HepG2 (cell line): ENCODE results near the gene CISD2. TPM values are rescaled to one million over a fixed set of nuclear protein-coding genes. Genes with fewer than 3 reads are reported as not detected.

Experiments
- GFI1 ChIP-seq: sonication (generic); formaldehyde crosslinking; IDR thresholded peaks from 2 replicates; pipeline ENCODE4 v1.5.0; 2020; ENCODE audit warnings: missing genetic modification reagents, mild to moderate bottlenecking, borderline replicate concordance
- KLF13 ChIP-seq: sonication (generic); formaldehyde crosslinking; IDR thresholded peaks from 2 replicates; pipeline ENCODE4 v1.4.0; 2020; ENCODE audit warnings: mild to moderate bottlenecking, missing genetic modification reagents
- MTA3 ChIP-seq: sonication (generic); formaldehyde crosslinking; IDR thresholded peaks from 2 replicates; pipeline ENCODE4 v1.4.0; 2020; ENCODE audit warnings: missing genetic modification reagents
- NAIF1 ChIP-seq: sonication (generic); formaldehyde crosslinking; IDR thresholded peaks from 2 replicates; pipeline ENCODE4 v1.5.0; 2020; ENCODE audit warnings: mild to moderate bottlenecking, missing genetic modification reagents, borderline replicate concordance
- RARA ChIP-seq: IDR thresholded peaks from 2 replicates; pipeline ENCODE4 v1.6.1; 2016; ENCODE audit warnings: missing genetic modification reagents, missing compliant biosample characterization
- RFXAP ChIP-seq: sonication (generic); formaldehyde crosslinking; IDR thresholded peaks from 2 replicates; pipeline ENCODE4 v1.4.0; 2020; ENCODE audit warnings: missing genetic modification reagents, borderline replicate concordance
- SMYD3 ChIP-seq: sonication (generic); formaldehyde crosslinking; IDR thresholded peaks from 2 replicates; pipeline ENCODE4 v1.8.1; 2023; ENCODE audit warnings: mild to moderate bottlenecking, missing genetic modification reagents
- ZNF121 ChIP-seq: sonication (generic); formaldehyde crosslinking; IDR thresholded peaks from 2 replicates; pipeline ENCODE4 v1.5.0; 2020; ENCODE audit warnings: mild to moderate bottlenecking, missing genetic modification reagents
- ZNF264 ChIP-seq: sonication (generic); formaldehyde crosslinking; IDR thresholded peaks from 2 replicates; pipeline ENCODE4 v1.4.0; 2020; ENCODE audit warnings: missing genetic modification reagents
- ZNF33A ChIP-seq: sonication (generic); formaldehyde crosslinking; IDR thresholded peaks from 2 replicates; pipeline ENCODE4 v1.5.1; 2020; ENCODE audit warnings: missing genetic modification reagents, mild to moderate bottlenecking, moderate library complexity, borderline replicate concordance
- ZNF737 ChIP-seq: sonication (generic); formaldehyde crosslinking; IDR thresholded peaks from 2 replicates; pipeline ENCODE4 v1.5.0; 2020; ENCODE audit warnings: missing genetic modification reagents, mild to moderate bottlenecking, borderline replicate concordance
- ZNF746 ChIP-seq: sonication (generic); formaldehyde crosslinking; IDR thresholded peaks from 2 replicates; pipeline ENCODE4 v1.8.0; 2022; ENCODE audit warnings: mild to moderate bottlenecking, missing genetic modification reagents
- ZSCAN31 ChIP-seq: sonication (generic); formaldehyde crosslinking; IDR thresholded peaks from 2 replicates; pipeline ENCODE4 v1.5.0; 2020; ENCODE audit warnings: low read depth, mild to moderate bottlenecking, missing genetic modification reagents
- ZSCAN5A ChIP-seq: sonication (generic); formaldehyde crosslinking; IDR thresholded peaks from 2 replicates; pipeline ENCODE4 v1.8.0; 2022; ENCODE audit warnings: mild to moderate bottlenecking, missing genetic modification reagents, borderline replicate concordance
- polyA plus RNA-seq, 8 experiments: library from polyadenylated mRNA; depleted of rRNA in 3 of 8; stranded (reverse) in 7 of 8; unstranded in 1 of 8; fragments of >200 nt; fragmentation: Illumina TruSeq in 4 of 8; extraction: Trizol in 4 of 8; gene quantifications; 2 replicates each; pipeline versions ENCODE4 v1.2.1 to v1.2.3, GENCODE V29; 2011 to 2016; ENCODE audit warnings: low read depth in 4 of 8, missing spikeins in 1 of 8, mixed read lengths in 1 of 8; ENCODE audit not compliant: insufficient read depth in 1 of 8
- total RNA-seq, 5 experiments: library from RNA; depleted of rRNA; stranded (reverse); fragments of >200 nt; fragmentation: Illumina TruSeq; extraction: Trizol; gene quantifications; 2 replicates each; pipeline ENCODE4 v1.2.3, GENCODE V29; 2016; ENCODE audit warnings: low read depth in 1 of 5
- TF ChIP-seq, protein P1 (sequence below): sonication (generic); formaldehyde crosslinking; IDR thresholded peaks from 2 replicates; pipeline ENCODE4 v1.4.0; 2020; ENCODE audit warnings: missing genetic modification reagents, mild to moderate bottlenecking, borderline replicate concordance
- TF ChIP-seq, protein P2 (sequence below): sonication (generic); formaldehyde crosslinking; IDR thresholded peaks from 2 replicates; pipeline ENCODE4 v1.8.0; 2022; ENCODE audit warnings: missing genetic modification reagents, mild to moderate bottlenecking, inconsistent platforms, borderline replicate concordance
- TF ChIP-seq, protein P3 (sequence below): sonication (generic); formaldehyde crosslinking; IDR thresholded peaks from 2 replicates; pipeline ENCODE4 v1.9.0; 2022; ENCODE audit warnings: low read depth, missing genetic modification reagents

CISD2 gene
- total and polyA plus RNA-seq, 2 of the 13 experiments (the other 11 are each of a cell fraction or from before 2014, with no cell fraction given) = 24.5 to 37.7 TPM

DNA sequence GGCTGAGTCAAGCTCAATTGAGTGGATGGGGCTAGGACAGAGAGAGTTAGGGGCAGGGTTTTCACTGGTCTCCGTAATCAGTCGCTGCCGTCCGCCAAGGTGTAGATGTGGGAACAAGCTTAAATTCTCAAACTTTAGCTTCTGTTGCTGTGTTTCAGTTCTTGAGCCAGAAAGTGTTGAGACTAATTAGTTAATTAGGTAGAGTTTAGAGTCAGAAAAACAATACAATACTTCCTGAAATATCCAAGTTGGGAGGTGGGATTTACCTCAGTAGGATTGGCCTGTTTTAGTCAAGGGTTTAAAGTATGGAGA lies 40.3 kb upstream of the CISD2 start (continued):
- TF ChIP-seq KLF13 (CRISPR knock-in tag) (no peak), SMYD3 (CRISPR knock-in tag) (peak; percentile 59; the same call in 1 of the 2 replicates), MTA3 (CRISPR knock-in tag) (no peak), NAIF1 (CRISPR knock-in tag) (peak; percentile 14; the same call in 1 of the 2 replicates), ZNF264 (CRISPR knock-in tag) (peak; percentile 91), ZNF121 (peak; percentile 24; the same call in 1 of the 2 replicates), ZSCAN31 (CRISPR knock-in tag) (peak; percentile 23; the same call in 1 of the 2 replicates), RFXAP (CRISPR knock-in tag) (no peak), ZNF746 (0 out of 2 replicates have a peak, but pooled peaks have one; percentile 27), RARA (CRISPR knock-in tag) (peak; percentile 3; the same call in 1 of the 2 replicates), ZSCAN5A (CRISPR knock-in tag) (0 out of 2 replicates have a peak, but pooled peaks have one; percentile 6), GFI1 (CRISPR knock-in tag) (0 out of 2 replicates have a peak, but pooled peaks have one; percentile 6), ZNF737 (CRISPR knock-in tag) (no peak), ZNF33A (CRISPR knock-in tag) (peak; percentile 29; the same call in 1 of the 2 replicates)
- TF ChIP-seq, protein P1, sequence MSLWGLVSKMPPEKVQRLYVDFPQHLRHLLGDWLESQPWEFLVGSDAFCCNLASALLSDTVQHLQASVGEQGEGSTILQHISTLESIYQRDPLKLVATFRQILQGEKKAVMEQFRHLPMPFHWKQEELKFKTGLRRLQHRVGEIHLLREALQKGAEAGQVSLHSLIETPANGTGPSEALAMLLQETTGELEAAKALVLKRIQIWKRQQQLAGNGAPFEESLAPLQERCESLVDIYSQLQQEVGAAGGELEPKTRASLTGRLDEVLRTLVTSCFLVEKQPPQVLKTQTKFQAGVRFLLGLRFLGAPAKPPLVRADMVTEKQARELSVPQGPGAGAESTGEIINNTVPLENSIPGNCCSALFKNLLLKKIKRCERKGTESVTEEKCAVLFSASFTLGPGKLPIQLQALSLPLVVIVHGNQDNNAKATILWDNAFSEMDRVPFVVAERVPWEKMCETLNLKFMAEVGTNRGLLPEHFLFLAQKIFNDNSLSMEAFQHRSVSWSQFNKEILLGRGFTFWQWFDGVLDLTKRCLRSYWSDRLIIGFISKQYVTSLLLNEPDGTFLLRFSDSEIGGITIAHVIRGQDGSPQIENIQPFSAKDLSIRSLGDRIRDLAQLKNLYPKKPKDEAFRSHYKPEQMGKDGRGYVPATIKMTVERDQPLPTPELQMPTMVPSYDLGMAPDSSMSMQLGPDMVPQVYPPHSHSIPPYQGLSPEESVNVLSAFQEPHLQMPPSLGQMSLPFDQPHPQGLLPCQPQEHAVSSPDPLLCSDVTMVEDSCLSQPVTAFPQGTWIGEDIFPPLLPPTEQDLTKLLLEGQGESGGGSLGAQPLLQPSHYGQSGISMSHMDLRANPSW (CRISPR knock-in tag) = 0 out of 2 replicates have a peak, but pooled peaks have one; percentile 24
- TF ChIP-seq, protein P2, sequence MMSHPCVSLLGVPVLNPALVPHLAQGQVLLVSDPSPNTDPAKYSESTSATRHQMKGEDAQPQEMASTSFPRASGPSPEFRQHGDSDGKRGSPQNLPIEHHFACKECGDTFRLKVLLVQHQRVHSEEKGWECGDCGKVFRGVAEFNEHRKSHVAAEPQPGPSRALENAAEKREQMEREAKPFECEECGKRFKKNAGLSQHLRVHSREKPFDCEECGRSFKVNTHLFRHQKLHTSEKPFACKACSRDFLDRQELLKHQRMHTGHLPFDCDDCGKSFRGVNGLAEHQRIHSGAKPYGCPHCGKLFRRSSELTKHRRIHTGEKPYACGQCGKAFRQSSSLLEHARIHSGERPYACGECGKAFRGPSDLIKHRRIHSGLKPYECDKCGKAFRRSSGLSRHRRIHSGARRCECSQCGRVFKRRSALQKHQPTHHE (CRISPR knock-in tag) = peak; percentile 15; the same call in 1 of the 2 replicates
- TF ChIP-seq, protein P3, sequence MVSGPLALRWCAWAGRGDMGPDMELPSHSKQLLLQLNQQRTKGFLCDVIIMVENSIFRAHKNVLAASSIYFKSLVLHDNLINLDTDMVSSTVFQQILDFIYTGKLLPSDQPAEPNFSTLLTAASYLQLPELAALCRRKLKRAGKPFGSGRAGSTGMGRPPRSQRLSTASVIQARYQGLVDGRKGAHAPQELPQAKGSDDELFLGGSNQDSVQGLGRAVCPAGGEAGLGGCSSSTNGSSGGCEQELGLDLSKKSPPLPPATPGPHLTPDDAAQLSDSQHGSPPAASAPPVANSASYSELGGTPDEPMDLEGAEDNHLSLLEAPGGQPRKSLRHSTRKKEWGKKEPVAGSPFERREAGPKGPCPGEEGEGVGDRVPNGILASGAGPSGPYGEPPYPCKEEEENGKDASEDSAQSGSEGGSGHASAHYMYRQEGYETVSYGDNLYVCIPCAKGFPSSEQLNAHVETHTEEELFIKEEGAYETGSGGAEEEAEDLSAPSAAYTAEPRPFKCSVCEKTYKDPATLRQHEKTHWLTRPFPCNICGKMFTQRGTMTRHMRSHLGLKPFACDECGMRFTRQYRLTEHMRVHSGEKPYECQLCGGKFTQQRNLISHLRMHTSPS = no peak
